GM23338 (cell line): Measurements from ENCODE around the gene RFC1. TPM values are rescaled to one million over a fixed set of nuclear protein-coding genes. Genes with fewer than 3 reads are reported as not detected.
A peak's percentile ranks its signal among the peaks of the same experiment; 100 is the strongest.

Experiments used
- ATAC-seq: fragments of 200-7000 bp; cut with Tn5 transposase; 3 replicates; pipeline ENCODE4 v1.9.1; 2020
- DNase-seq: peaks from one replicate; pipeline ENCODE4 v3.0.0-alpha.2; 2015; ENCODE audit warnings: low spot score
- H2AFZ ChIP-seq: fragments of 200-600 bp; sonication (generic); 2 replicates; pipeline ENCODE4 v1.8.0; 2016; ENCODE audit warnings: antibody characterized with exemption, mild to moderate bottlenecking, moderate library complexity
- H3F3A ChIP-seq: fragments of 200-600 bp; sonication (generic); replicated peaks from 2 replicates; pipeline ENCODE4 v1.8.0; 2017; ENCODE audit warnings: antibody characterized with exemption, mixed run types, low read depth
- H3K27ac ChIP-seq: fragments of 200-600 bp; sonication (generic); 2 replicates; pipeline ENCODE4 v1.6.1; 2016; ENCODE audit warnings: low read depth
- H3K27me3 ChIP-seq: fragments of 200-600 bp; sonication (generic); 2 replicates; pipeline ENCODE4 v1.8.0; 2016; ENCODE audit warnings: mild to moderate bottlenecking, mixed run types, moderate library complexity; ENCODE audit not compliant: insufficient read depth
- H3K36me3 ChIP-seq: fragments of 200-600 bp; sonication (generic); 2 replicates; pipeline ENCODE4 v1.8.0; 2016; ENCODE audit warnings: mild to moderate bottlenecking; ENCODE audit not compliant: insufficient read depth
- H3K4me1 ChIP-seq: fragments of 200-600 bp; sonication (generic); 2 replicates; pipeline ENCODE4 v1.8.0; 2016; ENCODE audit warnings: mild to moderate bottlenecking, moderate library complexity; ENCODE audit not compliant: insufficient read depth
- H3K4me2 ChIP-seq: fragments of 200-600 bp; sonication (generic); 2 replicates; pipeline ENCODE4 v1.7.1; 2017; ENCODE audit warnings: mixed run types
- H3K4me3 ChIP-seq: fragments of 200-600 bp; sonication (generic); 2 replicates; pipeline ENCODE4 v1.6.1; 2016; ENCODE audit warnings: mixed run types
- H3K79me2 ChIP-seq: fragments of 200-600 bp; sonication (generic); replicated peaks from 2 replicates; pipeline ENCODE4 v1.8.0; 2017; ENCODE audit warnings: mild to moderate bottlenecking; ENCODE audit not compliant: insufficient read depth
- H3K9me2 ChIP-seq: fragments of 200-600 bp; sonication (generic); 2 replicates; pipeline ENCODE4 v1.8.0; 2017; ENCODE audit not compliant: insufficient read depth
- H4K20me1 ChIP-seq: fragments of 200-600 bp; sonication (generic); replicated peaks from 2 replicates; pipeline ENCODE4 v1.8.0; 2017; ENCODE audit warnings: mild to moderate bottlenecking; ENCODE audit not compliant: insufficient read depth
- H3K27ac Mint-ChIP-seq: 2 replicates; pipeline ENCODE4 v1.8.0; 2020; ENCODE audit warnings: inconsistent platforms, mild to moderate bottlenecking, moderate library complexity, mixed read lengths
- H3K27me3 Mint-ChIP-seq: 3 replicates; pipeline ENCODE4 v1.8.0; 2022; ENCODE audit warnings: low read depth, mild to moderate bottlenecking, moderate library complexity, mixed read lengths, inconsistent platforms; ENCODE audit not compliant: insufficient read depth, poor library complexity
- H3K36me3 Mint-ChIP-seq: 3 replicates; pipeline ENCODE4 v1.8.0; 2021; ENCODE audit warnings: low read depth, mild to moderate bottlenecking, inconsistent platforms, moderate library complexity, mixed read lengths
- H3K4me1 Mint-ChIP-seq: 3 replicates; pipeline ENCODE4 v1.8.0; 2020; ENCODE audit warnings: mild to moderate bottlenecking, inconsistent platforms, mixed read lengths
- H3K4me3 Mint-ChIP-seq: 3 replicates; pipeline ENCODE4 v1.8.0; 2021; ENCODE audit warnings: moderate library complexity, mild to moderate bottlenecking, inconsistent platforms, mixed read lengths
- H3K9me3 Mint-ChIP-seq: 3 replicates; pipeline ENCODE4 v1.8.0; 2020; ENCODE audit warnings: moderate library complexity, mild to moderate bottlenecking, inconsistent platforms, mixed read lengths
- CREB1 ChIP-seq: fragments of 250-450 bp; sonication (Bioruptor Pico); IDR thresholded peaks from 2 replicates; pipeline ENCODE4 v1.5.0; 2020; ENCODE audit warnings: low read depth, mild to moderate bottlenecking, moderate library complexity
- CTCF ChIP-seq, 2 experiments: fragments of 200-600 bp in 1 of 2; sonication (generic) in 1 of 2; conservative IDR thresholded peaks; 2 replicates each; pipeline versions ENCODE4 v1.5.1 to v1.6.1; 2016 to 2017; ENCODE audit warnings: antibody characterized with exemption in 2 of 2, low read depth in 2 of 2, mild to moderate bottlenecking in 2 of 2, moderate library complexity in 1 of 2
- EZH2 ChIP-seq: fragments of 200-600 bp; sonication (generic); IDR thresholded peaks from one replicate; pipeline ENCODE4 v1.8.0; 2017; ENCODE audit warnings: antibody characterized with exemption, mild to moderate bottlenecking, low read depth; ENCODE audit not compliant: unreplicated experiment
- NANOG ChIP-seq: IDR thresholded peaks from 2 replicates; pipeline ENCODE4 v1.6.1; 2016; ENCODE audit warnings: antibody characterized with exemption, borderline replicate concordance
- POLR2AphosphoS5 ChIP-seq: IDR thresholded peaks from 2 replicates; pipeline ENCODE4 v1.6.1; 2016; ENCODE audit warnings: antibody characterized with exemption, low read depth
- STAT1 ChIP-seq: IDR thresholded peaks from one replicate; pipeline ENCODE4 v1.6.1; 2016; ENCODE audit warnings: antibody characterized with exemption; ENCODE audit not compliant: unreplicated experiment
- ZNF331 ChIP-seq: fragments of 250-450 bp; sonication (Bioruptor Pico); IDR thresholded peaks from 2 replicates; pipeline ENCODE4 v1.5.0; 2020; ENCODE audit warnings: low read depth, mild to moderate bottlenecking, moderate library complexity
- ZNF462 ChIP-seq: fragments of 250-450 bp; sonication (Bioruptor Pico); IDR thresholded peaks from 2 replicates; pipeline ENCODE4 v1.5.0; 2020; ENCODE audit warnings: mild to moderate bottlenecking, moderate library complexity
- polyA plus RNA-seq: library from polyadenylated mRNA; unstranded; fragments of >200 nt; fragmentation: Nextera tagmentation; extraction: Ambion mirVana; gene quantifications from 2 replicates; pipeline ENCODE4 v1.2.1, GENCODE V29; 2016
- total RNA-seq: library from RNA; depleted of rRNA; stranded (reverse); fragments of >200 nt; shearing (Covaris generic); gene quantifications from 2 replicates; pipeline ENCODE4 v1.2.3, GENCODE V29; 2014

Gene RFC1
- total and polyA plus RNA-seq, 2 experiments from 2014 or later: 75.8 to 228 TPM

GRCh38 chr4:39286263-39286662 is 79.9 kb downstream of the RFC1 start (continued):
- TF ChIP-seq ZNF462 (CRISPR knock-in tag) (no peak), POLR2AphosphoS5 (no peak), ZNF331 (CRISPR knock-in tag) (no peak), CREB1 (no peak)

GRCh38 chr4:39285853-39286252 is 80.3 kb downstream of the RFC1 start:
- no peak overlapping the region for H3K27ac ChIP-seq
- H3K9me2 ChIP-seq: no peaks in the 10 kb centered on the region
- H3F3A ChIP-seq: no peaks in the 10 kb centered on the region
- H3K4me1 ChIP-seq: no peaks in the 10 kb centered on the region
- no peaks in the 10 kb centered on the region for H3K27me3 ChIP-seq
- Mint-ChIP-seq H3K36me3 (peaks cover 52% of the 10 kb centered on the region), H3K4me3 (no peak overlapping the region), H3K9me3 (no peaks in the 10 kb centered on the region), H3K27me3 (peaks cover 6% of the 10 kb centered on the region), H3K27ac (peak overlapping the region; percentile 45), H3K4me1 (peaks cover 19% of the 10 kb centered on the region; the same call in 2 of the 3 replicates)
- no peaks in the 10 kb centered on the region for H4K20me1 ChIP-seq
- no peak overlapping the region for H3K4me3 ChIP-seq
- ATAC-seq (no peak), DNase-seq (no peak)
- no peaks in the 10 kb centered on the region for H3K79me2 ChIP-seq
- H3K4me2 ChIP-seq: no peak overlapping the region
- peaks cover 20% of the 10 kb centered on the region for H3K36me3 ChIP-seq
- H2AFZ ChIP-seq: no peak overlapping the region
- no peak for TF ChIP-seq POLR2AphosphoS5
- no peak for TF ChIP-seq EZH2
- no peak for TF ChIP-seq ZNF462 (CRISPR knock-in tag)
- no peak for TF ChIP-seq NANOG
- TF ChIP-seq STAT1: no peak
- TF ChIP-seq CTCF (conservative IDR thresholded peaks at IDR 0.05; ENCODE audit: low read depth in 2 of 2): no peak
- no peak for TF ChIP-seq CREB1
